Ecto neural progenitor cell (in vitro differentiated cells): Measurements from ENCODE around the gene KLK7.
A peak's percentile ranks its signal among the peaks of the same experiment; 100 is the strongest.

Source experiments
- DNase-seq: peaks from one replicate; pipeline ENCODE4 v3.0.0-alpha.2; 2018; ENCODE audit warnings: low spot score

The KLK7 gene

GRCh38 chr19:50983625-50984292 is at the start of gene KLK7:
TSS of gene KLK7 (minus strand) at chr19:50983917. CDS start at chr19:50982399, 1,518 bp downstream.
- no peak for DNase-seq

- no peak for DNase-seq
Measured at GRCh38 chr19:51031880-51032225, 48.1 kb upstream of the KLK7 start.

GRCh38 chr19:51031220-51031879 is 47.6 kb upstream of the KLK7 start:
- no peak for DNase-seq

GRCh38 chr19:51030631-51031030 is 46.9 kb upstream of the KLK7 start:
- DNase-seq, result no peak

- no peak for DNase-seq
Measured at GRCh38 chr19:51029718-51030117, 46.0 kb upstream of the KLK7 start.

- DNase-seq, result no peak
Measured at GRCh38 chr19:51027873-51028272, 44.2 kb upstream of the KLK7 start.

- DNase-seq, result no peak
Measured at GRCh38 chr19:51027126-51027806, 43.5 kb upstream of the KLK7 start.

- DNase-seq, result no peak
Measured at GRCh38 chr19:51026554-51026831, 42.8 kb upstream of the KLK7 start, which contains the start of gene KLK11. TSS of gene KLK11 (minus strand) at chr19:51026616. CDS start at chr19:51025631, 985 bp downstream.

- no peak for DNase-seq
Measured at GRCh38 chr19:51025809-51026553, 42.3 kb upstream of the KLK7 start.

- no peak for DNase-seq
Measured at GRCh38 chr19:51025401-51025800, 41.7 kb upstream of the KLK7 start.

- no peak for DNase-seq
Measured at GRCh38 chr19:51024924-51025323, 41.2 kb upstream of the KLK7 start.

GRCh38 chr19:51023946-51024345 is 40.2 kb upstream of the KLK7 start:
- DNase-seq, result no peak

- no peak for DNase-seq
Measured at GRCh38 chr19:51022526-51022925, 38.8 kb upstream of the KLK7 start.

GRCh38 chr19:51020988-51021651 is 37.4 kb upstream of the KLK7 start:
- no peak for DNase-seq

GRCh38 chr19:51019544-51019925 is 35.8 kb upstream of the KLK7 start, which contains the start of gene KLK10:
TSS of gene KLK10 (minus strand) at chr19:51019709. CDS start at chr19:51019130, 579 bp downstream.
- no peak for DNase-seq

- no peak for DNase-seq
Measured at GRCh38 chr19:51018745-51019543, 35.2 kb upstream of the KLK7 start.

GRCh38 chr19:51016798-51017683 is 33.3 kb upstream of the KLK7 start:
- DNase-seq, result peak; percentile 85

- no peak for DNase-seq
Measured at GRCh38 chr19:51015691-51016267, 32.1 kb upstream of the KLK7 start.

GRCh38 chr19:51014242-51014641 is 30.5 kb upstream of the KLK7 start:
- DNase-seq, result no peak

- no peak for DNase-seq
Measured at GRCh38 chr19:51012661-51013190, 29.0 kb upstream of the KLK7 start.
